Spleen (tissue), 7 donors: ENCODE results near the gene ABHD17C.

Experiments used
- CTCF ChIP-seq, 11 experiments: fragments of 200-600 bp in 7 of 11; fragments of 450-650 bp in 4 of 11; sonication (generic) in 4 of 11; IDR thresholded peaks in 8 of 11; conservative IDR thresholded peaks in 3 of 11; 1 replicate in 7 of 11; 2 replicates in 4 of 11; pipeline versions ENCODE4 v1.4.0 to v1.8.0; 2016 to 2021; ENCODE audit warnings: antibody characterized with exemption in 11 of 11, inconsistent platforms in 4 of 11, mild to moderate bottlenecking in 1 of 11
- POLR2A ChIP-seq, 3 donors: fragments of 450-650 bp; IDR thresholded peaks; one replicate each; pipeline ENCODE4 v1.5.1; 2017; ENCODE audit warnings: antibody characterized with exemption in 3 of 3, mild to moderate bottlenecking in 1 of 3
- POLR2AphosphoS5 ChIP-seq, 3 donors: sonication (generic); formaldehyde crosslinking; IDR thresholded peaks; one replicate each; pipeline ENCODE4 v1.5.1; 2017; ENCODE audit warnings: antibody characterized with exemption in 3 of 3
- donor health status: DM: no; HTN: no; CAD: no; lungs with moderate emphysema.
- donor health status: DM: no; HTN: no; CAD: no.
- donor health status: DM: no; HTN: no; CAD: no.

- TF ChIP-seq POLR2A (IDR thresholded peaks at IDR 0.05) (no peak), POLR2AphosphoS5 (IDR thresholded peaks at IDR 0.05) (no peak), CTCF (IDR thresholded peaks at IDR 0.05 in 8 of 11, conservative IDR thresholded peaks at IDR 0.05 in 3 of 11) (no peak)
These were observed 35.8 kb downstream of the ABHD17C start for GRCh38 chr15:80730926-80731325.
